Measurements from ENCODE around the gene TAGLN3.

DNA sequence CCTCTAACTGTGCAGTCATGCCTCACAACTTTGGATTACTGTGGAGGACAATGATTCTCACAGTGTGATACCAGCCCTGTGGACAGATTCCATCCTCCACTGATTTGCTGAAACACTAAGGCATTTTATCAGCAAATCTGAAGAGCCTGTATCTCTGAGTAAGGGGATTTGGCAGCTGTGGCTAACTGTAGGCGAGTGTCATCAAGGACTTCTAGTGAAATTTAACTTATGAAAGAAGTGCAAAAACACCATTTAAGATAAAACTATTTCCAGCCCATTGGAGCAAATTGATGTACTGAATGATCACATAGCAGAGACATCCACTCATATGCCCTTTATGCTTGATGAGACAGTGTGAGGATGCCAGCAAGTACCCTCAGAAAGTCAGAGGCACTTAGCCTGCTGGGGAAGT is 22.0 kb downstream of the TAGLN3 start:
- TF ChIP-seq, protein P1, sequence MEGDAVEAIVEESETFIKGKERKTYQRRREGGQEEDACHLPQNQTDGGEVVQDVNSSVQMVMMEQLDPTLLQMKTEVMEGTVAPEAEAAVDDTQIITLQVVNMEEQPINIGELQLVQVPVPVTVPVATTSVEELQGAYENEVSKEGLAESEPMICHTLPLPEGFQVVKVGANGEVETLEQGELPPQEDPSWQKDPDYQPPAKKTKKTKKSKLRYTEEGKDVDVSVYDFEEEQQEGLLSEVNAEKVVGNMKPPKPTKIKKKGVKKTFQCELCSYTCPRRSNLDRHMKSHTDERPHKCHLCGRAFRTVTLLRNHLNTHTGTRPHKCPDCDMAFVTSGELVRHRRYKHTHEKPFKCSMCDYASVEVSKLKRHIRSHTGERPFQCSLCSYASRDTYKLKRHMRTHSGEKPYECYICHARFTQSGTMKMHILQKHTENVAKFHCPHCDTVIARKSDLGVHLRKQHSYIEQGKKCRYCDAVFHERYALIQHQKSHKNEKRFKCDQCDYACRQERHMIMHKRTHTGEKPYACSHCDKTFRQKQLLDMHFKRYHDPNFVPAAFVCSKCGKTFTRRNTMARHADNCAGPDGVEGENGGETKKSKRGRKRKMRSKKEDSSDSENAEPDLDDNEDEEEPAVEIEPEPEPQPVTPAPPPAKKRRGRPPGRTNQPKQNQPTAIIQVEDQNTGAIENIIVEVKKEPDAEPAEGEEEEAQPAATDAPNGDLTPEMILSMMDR (tag by site-specific recombination; IDR thresholded peaks at IDR 0.05) = no peak
- TF ChIP-seq, protein P2, sequence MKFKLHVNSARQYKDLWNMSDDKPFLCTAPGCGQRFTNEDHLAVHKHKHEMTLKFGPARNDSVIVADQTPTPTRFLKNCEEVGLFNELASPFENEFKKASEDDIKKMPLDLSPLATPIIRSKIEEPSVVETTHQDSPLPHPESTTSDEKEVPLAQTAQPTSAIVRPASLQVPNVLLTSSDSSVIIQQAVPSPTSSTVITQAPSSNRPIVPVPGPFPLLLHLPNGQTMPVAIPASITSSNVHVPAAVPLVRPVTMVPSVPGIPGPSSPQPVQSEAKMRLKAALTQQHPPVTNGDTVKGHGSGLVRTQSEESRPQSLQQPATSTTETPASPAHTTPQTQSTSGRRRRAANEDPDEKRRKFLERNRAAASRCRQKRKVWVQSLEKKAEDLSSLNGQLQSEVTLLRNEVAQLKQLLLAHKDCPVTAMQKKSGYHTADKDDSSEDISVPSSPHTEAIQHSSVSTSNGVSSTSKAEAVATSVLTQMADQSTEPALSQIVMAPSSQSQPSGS (tag by site-specific recombination; IDR thresholded peaks at IDR 0.05; ENCODE audit: low read depth) = no peak
- TF ChIP-seq ZNF311 (tag by site-specific recombination; IDR thresholded peaks at IDR 0.05; ENCODE audit: borderline replicate concordance) (no peak), TCF7L2 (IDR thresholded peaks at IDR 0.05; ENCODE audit: borderline replicate concordance, low read depth, low read length) (no peak), ZNF133 (tag by site-specific recombination; IDR thresholded peaks at IDR 0.05) (no peak), KLF10 (tag by site-specific recombination; IDR thresholded peaks at IDR 0.05) (no peak), ZNF768 (tag by site-specific recombination; IDR thresholded peaks at IDR 0.05) (no peak), ZNF549 (tag by site-specific recombination; IDR thresholded peaks at IDR 0.05) (no peak), ZNF350 (tag by site-specific recombination; IDR thresholded peaks at IDR 0.05) (no peak), WT1 (tag by site-specific recombination; IDR thresholded peaks at IDR 0.05) (no peak), ZNF362 (tag by site-specific recombination; IDR thresholded peaks at IDR 0.05) (no peak), ZNF449 (tag by site-specific recombination; IDR thresholded peaks at IDR 0.05) (no peak)
